C4-2B (cell line): ENCODE measurements around the gene TRIAP1.
A peak's percentile ranks its signal among the peaks of the same experiment; 100 is the strongest.

ENCODE experiments used
- ZFX ChIP-seq: fragments of 450-650 bp; IDR thresholded peaks from 2 replicates; pipeline ENCODE4 v1.6.1; 2017
- TF ChIP-seq, protein P1 (sequence below): fragments of 450-650 bp; conservative IDR thresholded peaks from 2 replicates; pipeline ENCODE4 v1.5.1; 2017; ENCODE audit warnings: mild to moderate bottlenecking

- TF ChIP-seq, protein P1, sequence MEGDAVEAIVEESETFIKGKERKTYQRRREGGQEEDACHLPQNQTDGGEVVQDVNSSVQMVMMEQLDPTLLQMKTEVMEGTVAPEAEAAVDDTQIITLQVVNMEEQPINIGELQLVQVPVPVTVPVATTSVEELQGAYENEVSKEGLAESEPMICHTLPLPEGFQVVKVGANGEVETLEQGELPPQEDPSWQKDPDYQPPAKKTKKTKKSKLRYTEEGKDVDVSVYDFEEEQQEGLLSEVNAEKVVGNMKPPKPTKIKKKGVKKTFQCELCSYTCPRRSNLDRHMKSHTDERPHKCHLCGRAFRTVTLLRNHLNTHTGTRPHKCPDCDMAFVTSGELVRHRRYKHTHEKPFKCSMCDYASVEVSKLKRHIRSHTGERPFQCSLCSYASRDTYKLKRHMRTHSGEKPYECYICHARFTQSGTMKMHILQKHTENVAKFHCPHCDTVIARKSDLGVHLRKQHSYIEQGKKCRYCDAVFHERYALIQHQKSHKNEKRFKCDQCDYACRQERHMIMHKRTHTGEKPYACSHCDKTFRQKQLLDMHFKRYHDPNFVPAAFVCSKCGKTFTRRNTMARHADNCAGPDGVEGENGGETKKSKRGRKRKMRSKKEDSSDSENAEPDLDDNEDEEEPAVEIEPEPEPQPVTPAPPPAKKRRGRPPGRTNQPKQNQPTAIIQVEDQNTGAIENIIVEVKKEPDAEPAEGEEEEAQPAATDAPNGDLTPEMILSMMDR = peak; percentile 35
- TF ChIP-seq ZFX = no peak
Observed at GRCh38 chr12:120457133-120457532, 10.9 kb upstream of the TRIAP1 start.
